ENCODE data around the gene SORCS3. TPM values are rescaled to one million over a fixed set of nuclear protein-coding genes. Genes with fewer than 3 reads are reported as not detected.
A peak's percentile ranks its signal among the peaks of the same experiment; 100 is the strongest.

The SORCS3 gene
- total RNA-seq, 1 donor from 2014 or later = 1.00 TPM

- no peak overlapping the region for H2AFZ ChIP-seq (ENCODE audit: low read depth, low read length)
- no peak overlapping the region for H3K27ac Mint-ChIP-seq (ENCODE audit: unreplicated experiment)
- no peaks in the 10 kb centered on the region for H3K36me3 ChIP-seq (ENCODE audit: insufficient read depth, low read length)
- H3K79me2 ChIP-seq (ENCODE audit: insufficient read depth, low read length) = no peaks in the 10 kb centered on the region
- H3K9me3 Mint-ChIP-seq (ENCODE audit: unreplicated experiment) = no peaks in the 10 kb centered on the region
- no peak overlapping the region for H3K4me3 ChIP-seq (ENCODE audit: insufficient read depth, low read depth, low read length)
- FAIRE-seq (no peak), DNase-seq (ENCODE audit: low read depth) (peak; percentile 4)
- no peak overlapping the region for H3K9ac ChIP-seq (ENCODE audit: low read length)
- H3K4me2 ChIP-seq (ENCODE audit: low read length) = no peak overlapping the region
- H3K27me3 Mint-ChIP-seq (ENCODE audit: low read depth, unreplicated experiment) = peaks cover 28% of the 10 kb centered on the region
- no peaks in the 10 kb centered on the region for H3K4me1 ChIP-seq (ENCODE audit: insufficient read depth, low read length)
- H3K27me3 ChIP-seq (ENCODE audit: insufficient read depth, low read length) = no peaks in the 10 kb centered on the region
- no peaks in the 10 kb centered on the region for H3K9me3 ChIP-seq (ENCODE audit: insufficient read depth, low read depth, low read length)
- no peak overlapping the region for H3K4me3 Mint-ChIP-seq (ENCODE audit: unreplicated experiment)
- H3K36me3 Mint-ChIP-seq (ENCODE audit: low read depth, unreplicated experiment) = no peaks in the 10 kb centered on the region
- TF ChIP-seq CTCF (IDR thresholded peaks at IDR 0.05; ENCODE audit: insufficient read depth, low read depth, low read length) (no peak), EZH2 (IDR thresholded peaks at IDR 0.05; ENCODE audit: insufficient read depth, low read length) (no peak)
- H4K20me1 ChIP-seq (ENCODE audit: insufficient read depth, low read length) = no peaks in the 10 kb centered on the region
- no peak overlapping the region for H3K27ac ChIP-seq (ENCODE audit: low read depth, low read length)
- no peaks in the 10 kb centered on the region for H3K4me1 Mint-ChIP-seq (ENCODE audit: low read depth, unreplicated experiment)
Observed at GRCh38 chr10:104766341-104766740, 125.3 kb downstream of the SORCS3 start.

- Mint-ChIP-seq H3K27ac (ENCODE audit: unreplicated experiment) (no peak overlapping the region), H3K9me3 (ENCODE audit: unreplicated experiment) (no peaks in the 10 kb centered on the region), H3K4me3 (ENCODE audit: unreplicated experiment) (no peak overlapping the region), H3K4me1 (ENCODE audit: low read depth, unreplicated experiment) (no peaks in the 10 kb centered on the region), H3K27me3 (ENCODE audit: low read depth, unreplicated experiment) (peaks cover 33% of the 10 kb centered on the region), H3K36me3 (ENCODE audit: low read depth, unreplicated experiment) (no peaks in the 10 kb centered on the region)
- no peaks in the 10 kb centered on the region for H3K79me2 ChIP-seq (ENCODE audit: insufficient read depth, low read length)
- H4K20me1 ChIP-seq (ENCODE audit: insufficient read depth, low read length) = no peaks in the 10 kb centered on the region
- H3K4me1 ChIP-seq (ENCODE audit: insufficient read depth, low read length) = no peaks in the 10 kb centered on the region
- DNase-seq (ENCODE audit: low read depth) (no peak), FAIRE-seq (no peak)
- no peaks in the 10 kb centered on the region for H3K36me3 ChIP-seq (ENCODE audit: insufficient read depth, low read length)
- no peak overlapping the region for H3K9ac ChIP-seq (ENCODE audit: low read length)
- H3K4me2 ChIP-seq (ENCODE audit: low read length) = no peak overlapping the region
- no peak overlapping the region for H3K27ac ChIP-seq (ENCODE audit: low read depth, low read length)
- no peaks in the 10 kb centered on the region for H3K9me3 ChIP-seq (ENCODE audit: insufficient read depth, low read depth, low read length)
- no peak overlapping the region for H3K4me3 ChIP-seq (ENCODE audit: insufficient read depth, low read depth, low read length)
- H3K27me3 ChIP-seq (ENCODE audit: insufficient read depth, low read length) = no peaks in the 10 kb centered on the region
- no peak overlapping the region for H2AFZ ChIP-seq (ENCODE audit: low read depth, low read length)
- no peak for TF ChIP-seq CTCF (IDR thresholded peaks at IDR 0.05; ENCODE audit: insufficient read depth, low read depth, low read length)
Observed at GRCh38 chr10:104767282-104767681, 126.2 kb downstream of the SORCS3 start.

GRCh38 chr10:104767745-104768144, 126.7 kb downstream of the SORCS3 start:
- Histone ChIP-seq H3K79me2 (ENCODE audit: insufficient read depth, low read length) (no peaks in the 10 kb centered on the region), H3K27ac (ENCODE audit: low read depth, low read length) (no peak overlapping the region), H3K9ac (ENCODE audit: low read length) (no peak overlapping the region), H3K4me1 (ENCODE audit: insufficient read depth, low read length) (no peaks in the 10 kb centered on the region), H3K36me3 (ENCODE audit: insufficient read depth, low read length) (no peaks in the 10 kb centered on the region), H4K20me1 (ENCODE audit: insufficient read depth, low read length) (no peaks in the 10 kb centered on the region), H3K9me3 (ENCODE audit: insufficient read depth, low read depth, low read length) (no peaks in the 10 kb centered on the region), H2AFZ (ENCODE audit: low read depth, low read length) (no peak overlapping the region), H3K4me2 (ENCODE audit: low read length) (no peak overlapping the region), H3K4me3 (ENCODE audit: insufficient read depth, low read depth, low read length) (no peak overlapping the region), H3K27me3 (ENCODE audit: insufficient read depth, low read length) (no peaks in the 10 kb centered on the region)
- Mint-ChIP-seq H3K9me3 (ENCODE audit: unreplicated experiment) (peaks cover 3% of the 10 kb centered on the region), H3K4me3 (ENCODE audit: unreplicated experiment) (no peak overlapping the region), H3K27ac (ENCODE audit: unreplicated experiment) (no peak overlapping the region), H3K27me3 (ENCODE audit: low read depth, unreplicated experiment) (peaks cover 37% of the 10 kb centered on the region), H3K4me1 (ENCODE audit: low read depth, unreplicated experiment) (no peaks in the 10 kb centered on the region), H3K36me3 (ENCODE audit: low read depth, unreplicated experiment) (no peaks in the 10 kb centered on the region)
- DNase-seq (ENCODE audit: low read depth) (no peak), FAIRE-seq (no peak)
- TF ChIP-seq EZH2 (IDR thresholded peaks at IDR 0.05; ENCODE audit: insufficient read depth, low read length) (no peak), CTCF (IDR thresholded peaks at IDR 0.05; ENCODE audit: insufficient read depth, low read depth, low read length) (no peak)
